DOHH2 (cell line): ENCODE results near the gene CD19.

ENCODE experiments used
- H3F3A ChIP-seq: fragments of 200-600 bp; sonication (generic), shearing (Covaris generic); 2 replicates; pipeline ENCODE4 v1.6.0; 2016; ENCODE audit warnings: antibody characterized with exemption, mild to moderate bottlenecking; ENCODE audit not compliant: control insufficient read depth, insufficient read depth
- H3K27ac ChIP-seq: fragments of 200-600 bp; sonication (generic); 2 replicates; pipeline ENCODE4 v1.5.1; 2014; ENCODE audit warnings: low read depth, mild to moderate bottlenecking, low read length, moderate library complexity
- H3K27me3 ChIP-seq: fragments of 200-600 bp; sonication (generic); 2 replicates; pipeline ENCODE4 v1.6.1; 2014; ENCODE audit warnings: mild to moderate bottlenecking, low read length, mixed read lengths; ENCODE audit not compliant: control insufficient read depth
- H3K36me3 ChIP-seq: fragments of 200-600 bp; sonication (generic); 2 replicates; pipeline ENCODE4 v1.6.1; 2014; ENCODE audit warnings: mild to moderate bottlenecking, low read length, moderate library complexity, mixed read lengths; ENCODE audit not compliant: control insufficient read depth
- H3K4me1 ChIP-seq: fragments of 200-600 bp; sonication (generic); 2 replicates; pipeline ENCODE4 v1.6.1; 2014; ENCODE audit warnings: mild to moderate bottlenecking, low read length, mixed read lengths; ENCODE audit not compliant: control insufficient read depth
- H3K4me2 ChIP-seq: fragments of 200-600 bp; sonication (generic); 2 replicates; pipeline ENCODE4 v1.6.0; 2014; ENCODE audit warnings: mild to moderate bottlenecking, low read length, moderate library complexity
- H3K4me3 ChIP-seq: fragments of 200-600 bp; sonication (generic); 2 replicates; pipeline ENCODE4 v1.5.1; 2014; ENCODE audit warnings: mild to moderate bottlenecking, low read length, mixed read lengths
- H3K79me2 ChIP-seq: fragments of 200-600 bp; sonication (generic); 2 replicates; pipeline ENCODE4 v1.6.1; 2014; ENCODE audit warnings: mild to moderate bottlenecking, low read length, mixed read lengths; ENCODE audit not compliant: control insufficient read depth
- H3K9me2 ChIP-seq: fragments of 200-600 bp; sonication (generic); replicated peaks from 2 replicates; pipeline ENCODE4 v1.6.1; 2014; ENCODE audit warnings: mild to moderate bottlenecking, low read length, mixed read lengths; ENCODE audit not compliant: control insufficient read depth
- H3K9me3 ChIP-seq: fragments of 200-600 bp; sonication (generic); 2 replicates; pipeline ENCODE4 v1.6.1; 2014; ENCODE audit warnings: antibody characterized with exemption, low read length, mixed read lengths; ENCODE audit not compliant: control insufficient read depth, insufficient read depth
- H4K20me1 ChIP-seq: fragments of 200-600 bp; sonication (generic); 2 replicates; pipeline ENCODE4 v1.6.0; 2014; ENCODE audit warnings: low read depth, mild to moderate bottlenecking, antibody characterized with exemption, low read length, moderate library complexity; ENCODE audit not compliant: control insufficient read depth, insufficient read depth
- EZH2phosphoT487 ChIP-seq: fragments of 200-600 bp; sonication (generic); IDR thresholded peaks from 2 replicates; pipeline ENCODE4 v1.6.1; 2017; ENCODE audit warnings: borderline replicate concordance, mild to moderate bottlenecking, antibody characterized with exemption, low read length, moderate library complexity, mixed read lengths
- TF ChIP-seq, protein P1 (sequence below): fragments of 200-600 bp; sonication (generic); IDR thresholded peaks from one replicate; pipeline ENCODE4 v1.5.1; 2014; ENCODE audit warnings: antibody characterized with exemption, mild to moderate bottlenecking, low read depth, low read length; ENCODE audit not compliant: poor library complexity, severe bottlenecking

The CD19 gene

GRCh38 chr16:28950648-28951409 is 19.1 kb downstream of the CD19 start, which contains the start of gene NFATC2IP:
Gene NFATC2IP (plus strand): TSS chr16:28950937. CDS start chr16:28951012, 75 bp downstream.
- peaks cover 41% of the 10 kb centered on the region for H3K79me2 ChIP-seq
- peak within 1 kb of the TSS; percentile 61 for H3K27ac ChIP-seq
- peaks cover 50% of the 10 kb centered on the region for H3K36me3 ChIP-seq
- no peak for TF ChIP-seq EZH2phosphoT487
- TF ChIP-seq, protein P1, sequence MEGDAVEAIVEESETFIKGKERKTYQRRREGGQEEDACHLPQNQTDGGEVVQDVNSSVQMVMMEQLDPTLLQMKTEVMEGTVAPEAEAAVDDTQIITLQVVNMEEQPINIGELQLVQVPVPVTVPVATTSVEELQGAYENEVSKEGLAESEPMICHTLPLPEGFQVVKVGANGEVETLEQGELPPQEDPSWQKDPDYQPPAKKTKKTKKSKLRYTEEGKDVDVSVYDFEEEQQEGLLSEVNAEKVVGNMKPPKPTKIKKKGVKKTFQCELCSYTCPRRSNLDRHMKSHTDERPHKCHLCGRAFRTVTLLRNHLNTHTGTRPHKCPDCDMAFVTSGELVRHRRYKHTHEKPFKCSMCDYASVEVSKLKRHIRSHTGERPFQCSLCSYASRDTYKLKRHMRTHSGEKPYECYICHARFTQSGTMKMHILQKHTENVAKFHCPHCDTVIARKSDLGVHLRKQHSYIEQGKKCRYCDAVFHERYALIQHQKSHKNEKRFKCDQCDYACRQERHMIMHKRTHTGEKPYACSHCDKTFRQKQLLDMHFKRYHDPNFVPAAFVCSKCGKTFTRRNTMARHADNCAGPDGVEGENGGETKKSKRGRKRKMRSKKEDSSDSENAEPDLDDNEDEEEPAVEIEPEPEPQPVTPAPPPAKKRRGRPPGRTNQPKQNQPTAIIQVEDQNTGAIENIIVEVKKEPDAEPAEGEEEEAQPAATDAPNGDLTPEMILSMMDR, result no peak
- H4K20me1 ChIP-seq, result no peaks in the 10 kb centered on the region
- no peaks in the 10 kb centered on the region for H3K9me3 ChIP-seq
- peak within 1 kb of the TSS; percentile 97 for H3K4me2 ChIP-seq
- H3K4me3 ChIP-seq, result peak within 1 kb of the TSS; percentile 80
- no peaks in the 10 kb centered on the region for H3K27me3 ChIP-seq
- peaks cover 15% of the 10 kb centered on the region for H3K4me1 ChIP-seq
- no peaks in the 10 kb centered on the region for H3K9me2 ChIP-seq
- no peaks in the 10 kb centered on the region; the same call in 1 of the 2 replicates for H3F3A ChIP-seq

DNA sequence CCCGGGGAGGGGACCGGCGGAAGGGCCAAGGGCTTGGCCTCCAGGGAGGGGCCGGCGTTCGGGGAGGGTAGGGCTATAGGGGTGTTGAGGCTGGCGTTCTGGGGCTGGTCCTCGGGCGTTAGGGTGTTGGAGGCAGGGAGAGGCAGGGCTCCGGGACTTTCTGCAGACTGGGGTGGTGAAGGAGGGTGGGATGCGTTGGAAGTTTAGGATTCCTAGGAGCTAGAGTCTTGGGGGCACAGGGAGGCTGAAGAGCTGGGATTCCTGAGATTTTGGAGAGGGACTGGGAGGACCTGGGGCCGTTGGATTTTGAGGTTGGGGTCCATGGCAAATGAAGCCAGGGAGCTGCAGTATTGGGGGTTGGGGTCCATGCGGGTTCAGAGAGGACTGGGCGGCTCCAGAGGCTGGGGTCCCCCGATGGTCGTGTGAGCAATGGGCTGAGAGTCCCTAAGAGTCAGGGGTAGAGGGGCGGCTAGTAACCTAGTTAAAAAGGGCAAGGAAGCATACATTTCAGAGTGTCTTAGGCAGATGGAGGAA is 19.7 kb downstream of the CD19 start:
- TF ChIP-seq, protein P1, result no peak
- TF ChIP-seq EZH2phosphoT487, result no peak
- peaks cover 56% of the 10 kb centered on the region for H3K36me3 ChIP-seq
- H3K27ac ChIP-seq, result peak overlapping the region; percentile 61
- peaks cover 14% of the 10 kb centered on the region for H3K4me1 ChIP-seq
- H3K9me2 ChIP-seq, result no peaks in the 10 kb centered on the region
- peak overlapping the region; percentile 80 for H3K4me3 ChIP-seq
- peaks cover 42% of the 10 kb centered on the region for H3K79me2 ChIP-seq
- no peaks in the 10 kb centered on the region; the same call in 1 of the 2 replicates for H3F3A ChIP-seq
- H4K20me1 ChIP-seq, result no peaks in the 10 kb centered on the region
- H3K9me3 ChIP-seq, result no peaks in the 10 kb centered on the region
- no peaks in the 10 kb centered on the region for H3K27me3 ChIP-seq
- H3K4me2 ChIP-seq, result peak overlapping the region; percentile 97

DNA sequence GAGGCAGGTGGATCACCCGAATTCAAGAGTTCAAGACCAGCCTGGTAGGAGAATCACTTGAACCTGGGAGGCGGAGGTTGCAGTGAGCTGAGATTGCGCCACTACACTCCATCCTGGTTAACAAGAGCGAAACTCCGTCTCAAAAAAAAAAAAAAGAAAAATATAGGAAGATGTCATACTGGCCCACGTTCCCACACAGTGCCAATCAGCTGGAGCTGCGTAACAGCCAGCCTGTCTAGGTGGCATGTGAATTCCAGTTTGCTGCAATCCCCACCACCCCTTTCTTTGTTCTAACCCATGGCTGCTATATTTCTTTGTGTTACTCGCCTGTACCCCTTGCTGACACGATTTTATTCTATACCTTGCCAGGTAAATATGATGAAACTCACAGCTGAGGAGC is 26.4 kb downstream of the CD19 start:
- Histone ChIP-seq H3K27me3 (no peaks in the 10 kb centered on the region), H3F3A (no peaks in the 10 kb centered on the region), H3K36me3 (peaks cover 86% of the 10 kb centered on the region), H3K27ac (no peak overlapping the region), H3K79me2 (peaks cover 18% of the 10 kb centered on the region), H3K9me2 (no peaks in the 10 kb centered on the region), H4K20me1 (no peaks in the 10 kb centered on the region), H3K9me3 (no peaks in the 10 kb centered on the region), H3K4me3 (no peak overlapping the region), H3K4me2 (no peak overlapping the region), H3K4me1 (no peaks in the 10 kb centered on the region)
- no peak for TF ChIP-seq EZH2phosphoT487
- TF ChIP-seq, protein P1, result no peak
